Astrocyte of the spinal cord (primary cell): ENCODE results near the gene MXI1.

Experiments
- DNase-seq: peaks from one replicate; pipeline ENCODE4 v3.0.0; 2011; ENCODE audit warnings: low read depth, low spot score
- H3K4me3 ChIP-seq: 2 replicates; pipeline ENCODE4 v1.5.1; 2011; ENCODE audit warnings: low read depth, mild to moderate bottlenecking, low read length, moderate library complexity
- in situ Hi-C: cut with HindIII; loops from 2 replicates; pipeline ENCODE4 v1.10.0; 2017; ENCODE audit warnings: low sequenced_read_pairs
- TF ChIP-seq, protein P1 (sequence below): IDR thresholded peaks from 2 replicates; pipeline ENCODE4 v1.5.1; 2012; ENCODE audit warnings: low read depth, mild to moderate bottlenecking, low read length, inconsistent platforms

The MXI1 gene

GRCh38 chr10:110279407-110279986, 72.1 kb downstream of the MXI1 start:
- no peak overlapping the region for H3K4me3 ChIP-seq
- in situ Hi-C loops = loop anchor here (25.0 kb wide), 1 partner anchor 142 kb away; no protein-coding TSS in a partner anchor
- TF ChIP-seq, protein P1, sequence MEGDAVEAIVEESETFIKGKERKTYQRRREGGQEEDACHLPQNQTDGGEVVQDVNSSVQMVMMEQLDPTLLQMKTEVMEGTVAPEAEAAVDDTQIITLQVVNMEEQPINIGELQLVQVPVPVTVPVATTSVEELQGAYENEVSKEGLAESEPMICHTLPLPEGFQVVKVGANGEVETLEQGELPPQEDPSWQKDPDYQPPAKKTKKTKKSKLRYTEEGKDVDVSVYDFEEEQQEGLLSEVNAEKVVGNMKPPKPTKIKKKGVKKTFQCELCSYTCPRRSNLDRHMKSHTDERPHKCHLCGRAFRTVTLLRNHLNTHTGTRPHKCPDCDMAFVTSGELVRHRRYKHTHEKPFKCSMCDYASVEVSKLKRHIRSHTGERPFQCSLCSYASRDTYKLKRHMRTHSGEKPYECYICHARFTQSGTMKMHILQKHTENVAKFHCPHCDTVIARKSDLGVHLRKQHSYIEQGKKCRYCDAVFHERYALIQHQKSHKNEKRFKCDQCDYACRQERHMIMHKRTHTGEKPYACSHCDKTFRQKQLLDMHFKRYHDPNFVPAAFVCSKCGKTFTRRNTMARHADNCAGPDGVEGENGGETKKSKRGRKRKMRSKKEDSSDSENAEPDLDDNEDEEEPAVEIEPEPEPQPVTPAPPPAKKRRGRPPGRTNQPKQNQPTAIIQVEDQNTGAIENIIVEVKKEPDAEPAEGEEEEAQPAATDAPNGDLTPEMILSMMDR = peak; percentile 67
- peak; percentile 72 for DNase-seq

- DNase-seq = no peak
- TF ChIP-seq, protein P1 = no peak
- no peak overlapping the region for H3K4me3 ChIP-seq
- in situ Hi-C loops = loop anchor here (25.0 kb wide), 1 partner anchor 147 kb away; no protein-coding TSS in a partner anchor
These were observed 76.9 kb downstream of the MXI1 start for GRCh38 chr10:110284262-110284661.

DNA sequence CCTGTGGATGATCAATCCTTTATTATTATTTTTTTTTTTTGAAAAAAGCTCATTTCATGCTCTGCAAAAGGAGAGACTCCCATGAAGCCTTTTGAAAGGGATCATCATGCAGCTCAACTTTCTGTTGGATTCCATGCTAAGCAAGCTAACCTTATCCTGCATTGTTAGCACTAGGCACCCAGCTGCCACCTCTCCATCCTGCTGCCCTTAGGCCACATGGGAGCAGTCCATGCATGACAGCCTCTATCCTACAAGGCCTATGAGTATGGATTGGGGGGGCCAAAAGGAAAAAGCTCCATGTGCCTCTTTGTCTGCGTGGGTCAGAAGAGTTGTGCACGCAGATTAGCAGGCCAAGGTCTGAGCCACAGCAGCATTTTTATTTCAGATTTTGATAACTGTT, 78.1 kb downstream of the MXI1 start:
- H3K4me3 ChIP-seq = no peak overlapping the region
- TF ChIP-seq, protein P1 = no peak
- DNase-seq = no peak
- in situ Hi-C loops = loop anchor here (25.0 kb wide), 1 partner anchor 148 kb away; no protein-coding TSS in a partner anchor

DNA sequence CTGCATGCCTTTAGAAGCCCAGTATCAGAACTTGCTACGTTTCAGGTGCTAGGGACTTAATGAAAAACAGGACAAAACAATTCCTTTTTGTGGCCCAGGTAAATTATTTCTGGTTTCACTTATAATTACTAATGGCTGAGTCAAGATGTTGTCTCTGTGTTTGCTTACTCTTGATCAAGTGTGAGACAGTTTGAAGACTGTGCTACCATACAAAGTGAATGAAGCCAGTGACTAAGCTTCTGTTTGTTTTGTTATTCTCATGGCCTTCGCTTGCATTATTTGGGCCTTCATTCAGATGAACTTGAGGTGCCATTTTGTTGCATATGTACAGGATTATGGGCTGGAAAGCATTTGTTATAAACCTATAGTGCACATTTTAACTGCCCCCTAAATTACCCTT, 79.4 kb downstream of the MXI1 start:
- in situ Hi-C loops = loop anchor here (25.0 kb wide), 1 partner anchor 150 kb away; no protein-coding TSS in a partner anchor
- TF ChIP-seq, protein P1 = no peak
- no peak overlapping the region for H3K4me3 ChIP-seq
- no peak for DNase-seq

DNA sequence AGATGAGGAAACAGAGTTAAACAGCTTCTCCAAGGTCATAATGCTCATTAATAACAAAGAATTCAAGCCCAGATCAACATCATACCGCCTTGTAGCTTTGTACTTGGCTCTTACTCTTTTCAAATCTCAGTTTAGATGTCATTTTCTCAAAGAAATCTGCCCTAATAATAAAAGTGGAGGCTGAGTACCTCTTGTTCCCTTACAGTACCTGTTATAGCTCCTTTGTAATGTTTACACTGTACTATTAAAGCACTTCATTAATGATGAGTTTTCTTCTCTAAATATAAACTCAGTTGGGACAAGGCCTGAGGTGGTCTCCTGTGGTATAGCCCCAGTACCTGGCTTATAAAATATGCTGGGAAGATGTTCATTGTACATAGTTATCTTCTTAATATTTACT, 89.6 kb downstream of the MXI1 start:
- TF ChIP-seq, protein P1 = no peak
- in situ Hi-C loops = loop anchor here (25.0 kb wide), 1 partner anchor 160 kb away; no protein-coding TSS in a partner anchor
- DNase-seq = no peak
- H3K4me3 ChIP-seq = no peak overlapping the region

DNA sequence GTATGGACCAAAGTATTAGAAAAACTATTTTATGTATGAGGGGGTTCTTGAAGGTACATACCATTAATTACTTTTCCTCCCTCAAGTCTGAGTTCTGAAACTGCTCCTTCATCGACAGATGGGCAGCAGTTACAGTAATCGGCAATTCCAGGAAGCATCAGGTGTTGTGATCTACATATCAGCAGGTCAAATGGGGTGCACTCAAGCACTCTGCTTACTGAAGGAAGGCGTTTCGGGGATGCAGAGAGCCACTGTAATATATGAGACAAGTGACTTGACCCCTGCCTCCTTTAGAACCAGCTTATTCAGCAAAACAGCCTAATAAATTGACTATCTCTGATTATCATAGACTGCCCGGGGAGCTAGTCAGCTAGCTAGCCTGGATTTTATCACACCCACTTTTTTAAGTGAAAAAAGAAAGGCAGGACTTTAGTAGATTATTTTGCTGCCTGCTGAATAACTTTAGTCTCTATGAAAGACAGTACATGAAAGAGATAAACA, 93.1 kb downstream of the MXI1 start:
- TF ChIP-seq, protein P1 = no peak
- DNase-seq = no peak
- no peak overlapping the region for H3K4me3 ChIP-seq
- in situ Hi-C loops = loop anchor here (25.0 kb wide), 1 partner anchor 262 kb away; the partner anchor contains the start of gene SMC3
